BE2C (cell line): ENCODE data around the gene RPS6KA5.

Experiments used
- DNase-seq: peaks from one replicate; pipeline ENCODE4 v3.0.0-alpha.2; 2020
- H3K27me3 ChIP-seq: fragments of 250-450 bp; sonication (Bioruptor Pico); 2 replicates; pipeline ENCODE4 v1.5.1; 2020; ENCODE audit warnings: mild to moderate bottlenecking
- H3K36me3 ChIP-seq: fragments of 250-450 bp; sonication (Bioruptor Pico); 2 replicates; pipeline ENCODE4 v1.5.1; 2020; ENCODE audit warnings: mild to moderate bottlenecking
- H3K4me1 ChIP-seq: fragments of 250-450 bp; sonication (Bioruptor Pico); 2 replicates; pipeline ENCODE4 v1.5.1; 2020
- H3K4me3 ChIP-seq: 2 replicates; pipeline ENCODE4 v1.5.1; 2011; ENCODE audit warnings: low read depth, low read length
- H3K9me3 ChIP-seq: fragments of 250-450 bp; sonication (Bioruptor Pico); 2 replicates; pipeline ENCODE4 v1.5.1; 2020
- TF ChIP-seq, protein P1 (sequence below): IDR thresholded peaks from 2 replicates; pipeline ENCODE4 v1.5.1; 2012; ENCODE audit warnings: mild to moderate bottlenecking, low read depth, low read length

The RPS6KA5 gene

DNA sequence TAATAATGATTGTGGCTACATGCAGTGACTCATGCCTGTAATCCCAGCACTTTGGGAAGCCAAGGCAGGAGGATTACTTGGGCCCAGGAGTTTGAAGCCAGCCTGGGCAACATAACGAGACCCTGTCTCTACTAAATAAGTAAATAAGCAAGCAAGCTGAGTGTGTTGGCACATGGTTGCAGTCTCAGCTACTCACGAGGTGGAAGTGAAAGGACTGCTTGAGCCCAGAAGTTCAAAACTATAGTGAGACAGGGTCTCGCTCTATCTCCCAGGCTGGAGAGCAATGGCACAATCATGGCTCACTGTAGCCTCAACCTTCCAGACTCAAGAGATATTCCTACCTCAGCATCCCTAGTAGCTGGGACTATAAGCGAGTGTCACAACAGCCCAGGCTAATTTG lies 64.7 kb downstream of the RPS6KA5 start:
- no peak overlapping the region for H3K4me3 ChIP-seq
- no peaks in the 10 kb centered on the region for H3K27me3 ChIP-seq
- TF ChIP-seq, protein P1, sequence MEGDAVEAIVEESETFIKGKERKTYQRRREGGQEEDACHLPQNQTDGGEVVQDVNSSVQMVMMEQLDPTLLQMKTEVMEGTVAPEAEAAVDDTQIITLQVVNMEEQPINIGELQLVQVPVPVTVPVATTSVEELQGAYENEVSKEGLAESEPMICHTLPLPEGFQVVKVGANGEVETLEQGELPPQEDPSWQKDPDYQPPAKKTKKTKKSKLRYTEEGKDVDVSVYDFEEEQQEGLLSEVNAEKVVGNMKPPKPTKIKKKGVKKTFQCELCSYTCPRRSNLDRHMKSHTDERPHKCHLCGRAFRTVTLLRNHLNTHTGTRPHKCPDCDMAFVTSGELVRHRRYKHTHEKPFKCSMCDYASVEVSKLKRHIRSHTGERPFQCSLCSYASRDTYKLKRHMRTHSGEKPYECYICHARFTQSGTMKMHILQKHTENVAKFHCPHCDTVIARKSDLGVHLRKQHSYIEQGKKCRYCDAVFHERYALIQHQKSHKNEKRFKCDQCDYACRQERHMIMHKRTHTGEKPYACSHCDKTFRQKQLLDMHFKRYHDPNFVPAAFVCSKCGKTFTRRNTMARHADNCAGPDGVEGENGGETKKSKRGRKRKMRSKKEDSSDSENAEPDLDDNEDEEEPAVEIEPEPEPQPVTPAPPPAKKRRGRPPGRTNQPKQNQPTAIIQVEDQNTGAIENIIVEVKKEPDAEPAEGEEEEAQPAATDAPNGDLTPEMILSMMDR, result no peak
- no peaks in the 10 kb centered on the region for H3K4me1 ChIP-seq
- no peaks in the 10 kb centered on the region for H3K9me3 ChIP-seq
- no peak for DNase-seq
- H3K36me3 ChIP-seq, result no peaks in the 10 kb centered on the region

DNA sequence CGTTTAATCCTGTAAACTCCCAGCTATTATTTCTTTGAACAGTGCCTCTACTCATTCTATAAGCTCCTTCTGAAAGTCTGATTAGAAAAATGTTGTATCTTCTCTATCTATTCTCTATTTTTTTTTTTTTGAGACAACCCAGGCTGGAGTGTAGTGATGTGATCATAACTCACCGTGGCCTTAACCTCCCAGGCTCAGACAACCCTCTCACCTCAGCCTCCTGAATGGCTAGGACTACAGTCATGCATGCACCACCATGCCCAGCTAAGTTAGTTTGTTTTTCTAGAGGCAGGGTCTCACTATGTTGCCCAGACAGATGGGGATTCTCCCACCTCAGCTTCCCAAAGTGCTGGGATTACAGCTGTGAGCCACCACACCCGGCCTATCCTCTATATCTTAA lies 66.6 kb downstream of the RPS6KA5 start:
- Histone ChIP-seq H3K9me3 (no peaks in the 10 kb centered on the region), H3K27me3 (no peaks in the 10 kb centered on the region), H3K4me3 (no peak overlapping the region), H3K36me3 (no peaks in the 10 kb centered on the region), H3K4me1 (no peaks in the 10 kb centered on the region)
- TF ChIP-seq, protein P1, result no peak
- DNase-seq, result no peak

DNA sequence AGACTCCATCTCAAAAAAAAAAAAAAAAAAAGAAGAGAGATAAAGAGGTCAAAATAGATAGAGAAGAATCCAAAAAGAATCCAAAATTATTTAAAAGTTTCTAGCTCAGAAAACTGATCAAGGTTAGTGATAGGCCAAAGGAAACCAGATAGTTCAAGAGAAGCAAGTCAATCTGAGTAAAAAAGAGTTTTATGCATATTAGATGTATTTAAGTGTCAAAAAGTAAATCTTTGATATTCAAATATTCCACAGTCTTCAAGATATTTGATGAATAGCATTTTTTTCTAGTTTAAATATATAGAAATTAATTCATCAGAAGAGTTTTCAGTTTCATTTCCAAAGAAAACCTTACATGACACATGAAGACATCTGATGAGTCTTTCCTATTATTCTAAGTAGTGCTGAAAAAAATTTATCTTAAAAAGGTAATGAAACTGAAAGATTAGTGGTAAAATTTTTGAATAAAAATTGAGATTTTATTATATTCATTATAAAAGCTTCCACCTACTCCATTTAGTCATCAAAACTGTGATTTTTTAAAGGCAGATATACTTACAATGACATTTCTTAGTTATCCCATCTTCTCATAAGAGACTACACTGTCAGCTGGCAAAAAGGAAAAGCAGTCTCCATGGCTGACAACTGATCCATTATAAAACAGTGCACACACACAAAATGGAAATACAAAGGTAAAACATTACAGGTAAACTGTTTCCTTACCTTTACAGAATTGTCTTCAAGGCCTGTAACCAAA lies 68.6 kb downstream of the RPS6KA5 start:
- Histone ChIP-seq H3K27me3 (no peaks in the 10 kb centered on the region), H3K36me3 (no peaks in the 10 kb centered on the region), H3K9me3 (no peaks in the 10 kb centered on the region), H3K4me3 (no peak overlapping the region), H3K4me1 (no peaks in the 10 kb centered on the region)
- TF ChIP-seq, protein P1, result no peak
- no peak for DNase-seq

DNA sequence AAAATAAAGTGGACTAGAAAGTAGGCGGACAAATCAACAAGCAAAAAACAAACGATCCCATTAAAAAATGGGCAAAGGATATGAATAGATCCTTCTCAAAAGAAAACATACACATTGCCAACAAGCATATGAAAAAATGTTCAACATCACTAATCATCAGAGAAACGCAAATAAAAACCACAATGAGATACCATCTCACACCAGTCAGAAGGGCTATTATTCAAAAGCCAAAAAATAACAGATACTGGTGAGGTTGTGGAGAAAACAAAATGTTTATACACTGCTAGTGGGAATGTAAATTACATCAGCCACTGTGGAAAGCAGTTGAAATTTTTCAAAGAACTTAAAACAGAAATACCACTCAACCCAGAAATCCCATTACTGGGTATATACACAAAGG lies 70.3 kb downstream of the RPS6KA5 start:
- no peak for DNase-seq
- H3K4me1 ChIP-seq, result no peaks in the 10 kb centered on the region
- H3K27me3 ChIP-seq, result no peaks in the 10 kb centered on the region
- H3K9me3 ChIP-seq, result no peaks in the 10 kb centered on the region
- no peak overlapping the region for H3K4me3 ChIP-seq
- H3K36me3 ChIP-seq, result no peaks in the 10 kb centered on the region
- TF ChIP-seq, protein P1, result no peak

DNA sequence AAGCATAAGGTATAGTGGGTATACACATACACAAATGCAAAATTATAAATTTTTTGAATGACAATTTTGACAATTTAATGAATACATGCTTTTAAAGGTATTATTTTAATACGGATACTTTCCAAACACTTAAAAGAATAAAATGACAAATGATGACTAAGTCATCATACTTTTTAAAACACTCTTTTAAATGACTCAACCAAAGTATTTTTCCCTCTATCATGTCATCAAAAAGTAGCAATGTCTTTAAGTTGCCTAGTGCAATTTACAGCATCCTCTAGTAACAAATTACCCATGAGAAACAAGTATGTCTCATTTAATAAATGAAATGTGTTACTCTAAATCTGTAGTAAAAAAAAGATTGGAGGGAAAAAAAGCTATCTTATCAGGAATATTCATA lies 73.3 kb downstream of the RPS6KA5 start:
- H3K36me3 ChIP-seq, result no peaks in the 10 kb centered on the region
- DNase-seq, result no peak
- no peaks in the 10 kb centered on the region for H3K4me1 ChIP-seq
- H3K9me3 ChIP-seq, result no peaks in the 10 kb centered on the region
- H3K4me3 ChIP-seq, result no peak overlapping the region
- no peaks in the 10 kb centered on the region for H3K27me3 ChIP-seq
- TF ChIP-seq, protein P1, result no peak

DNA sequence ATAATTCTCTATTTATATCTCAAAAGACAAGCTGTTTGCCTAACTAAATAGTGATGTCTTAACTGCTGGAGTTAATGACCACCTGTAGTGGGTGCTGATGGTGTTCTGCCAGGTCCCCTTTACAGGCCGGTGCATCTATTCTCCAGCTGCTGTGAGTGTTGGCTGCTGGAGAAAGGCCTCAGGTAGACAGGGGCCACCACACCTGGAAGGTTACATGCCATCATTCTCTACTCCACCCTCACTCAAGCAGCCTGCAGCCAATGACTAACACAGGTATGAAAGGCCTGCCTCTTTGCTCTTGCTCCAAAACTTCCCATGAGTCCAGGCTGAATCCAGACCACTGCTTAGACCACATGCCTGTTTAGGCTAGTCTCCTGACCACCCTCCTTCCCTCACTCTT lies 73.9 kb downstream of the RPS6KA5 start:
- H3K27me3 ChIP-seq, result no peaks in the 10 kb centered on the region
- H3K4me3 ChIP-seq, result no peak overlapping the region
- H3K9me3 ChIP-seq, result no peaks in the 10 kb centered on the region
- no peaks in the 10 kb centered on the region for H3K4me1 ChIP-seq
- DNase-seq, result no peak
- TF ChIP-seq, protein P1, result no peak
- no peaks in the 10 kb centered on the region for H3K36me3 ChIP-seq
